CD1c-positive myeloid dendritic cell (primary cell): ENCODE results near the gene SLC25A42.
"Not testable (repeated sequence)": the region's sequence is repeated elsewhere in the genome, so short reads cannot be mapped to it uniquely, and the experiment has no call there.

Source experiments
- DNase-seq: peaks from one replicate; pipeline ENCODE4 v3.0.0-alpha.2; 2016; ENCODE audit errors: extremely low spot score

Gene SLC25A42

GRCh38 chr19:19063183-19064097 is at the start of gene SLC25A42:
Gene SLC25A42, plus strand, starts transcription at chr19:19063994. Its CDS starts 32,131 bp downstream, at chr19:19096125.
- DNase-seq, result peak; percentile 99

- no peak for DNase-seq
Measured at GRCh38 chr19:19021115-19021514, 42.7 kb upstream of the SLC25A42 start.

- no peak for DNase-seq
Measured at GRCh38 chr19:19022380-19022961, 41.3 kb upstream of the SLC25A42 start.

DNA sequence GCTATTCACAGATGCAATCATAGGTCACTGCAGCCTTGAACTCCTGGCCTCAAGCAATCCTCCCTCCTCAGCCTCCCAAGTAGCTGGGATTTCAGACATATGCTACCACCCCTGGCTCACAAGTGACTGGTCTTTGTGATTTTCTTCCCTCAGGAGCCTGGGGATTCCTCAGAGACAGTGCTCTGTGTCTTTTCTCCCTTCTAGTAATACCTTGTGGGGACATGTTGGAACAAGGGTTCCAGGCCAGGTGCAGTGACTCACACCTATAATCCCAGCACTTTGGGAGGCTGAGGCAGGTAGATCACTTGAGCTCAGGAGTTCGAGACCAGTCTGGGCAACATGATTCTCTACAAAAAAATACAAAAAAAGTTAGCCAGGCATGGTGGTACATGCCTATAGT is 40.4 kb upstream of the SLC25A42 start:
- not testable (repeated sequence) for DNase-seq

DNA sequence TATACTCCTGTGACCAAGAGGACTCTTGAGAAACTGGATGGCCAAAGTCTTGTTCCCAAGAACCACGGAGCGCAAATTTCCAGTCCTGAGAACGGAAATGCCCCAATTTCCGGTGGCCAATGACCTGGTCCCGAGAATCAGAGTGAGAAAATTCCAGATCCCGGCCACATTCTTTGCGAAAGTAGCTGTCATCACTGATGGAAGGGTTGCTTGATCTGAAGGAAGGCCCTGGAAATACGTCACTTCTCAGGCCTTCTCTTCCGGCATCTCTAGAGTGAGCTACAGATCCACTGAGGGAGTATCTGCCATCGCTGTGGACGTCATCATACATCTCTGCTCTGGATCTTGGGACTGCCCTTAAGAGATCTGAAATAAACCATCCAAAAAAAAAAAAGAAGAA is 37.9 kb upstream of the SLC25A42 start:
- DNase-seq, result no peak

- peak; percentile 11 for DNase-seq
Measured at GRCh38 chr19:19026299-19026971, 37.4 kb upstream of the SLC25A42 start.

GRCh38 chr19:19027228-19027627 is 36.6 kb upstream of the SLC25A42 start:
- DNase-seq, result no peak

DNA sequence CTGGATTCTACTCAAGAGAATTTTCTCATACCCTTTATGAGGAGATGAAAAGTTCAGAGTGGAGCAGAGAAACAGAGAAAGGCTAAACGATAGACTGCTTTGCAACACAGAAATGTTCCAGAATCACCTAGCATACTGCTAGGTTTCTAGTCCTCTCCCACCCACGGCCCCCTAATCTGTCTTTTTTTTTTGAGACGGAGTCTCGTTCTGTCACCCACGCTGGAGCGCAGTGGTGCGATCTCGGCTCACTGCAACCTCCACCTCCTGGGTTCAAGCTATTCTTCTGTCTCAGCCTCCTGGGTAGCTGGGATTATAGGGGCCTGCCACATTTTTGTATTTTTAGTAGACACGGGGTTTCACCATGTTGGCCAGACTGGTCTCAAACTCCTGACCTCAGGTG is 35.3 kb upstream of the SLC25A42 start:
- no peak for DNase-seq

GRCh38 chr19:19031891-19032290 is 31.9 kb upstream of the SLC25A42 start:
- DNase-seq, result no peak

GRCh38 chr19:19032420-19033175 is 31.2 kb upstream of the SLC25A42 start:
- DNase-seq, result peak; percentile 94

DNA sequence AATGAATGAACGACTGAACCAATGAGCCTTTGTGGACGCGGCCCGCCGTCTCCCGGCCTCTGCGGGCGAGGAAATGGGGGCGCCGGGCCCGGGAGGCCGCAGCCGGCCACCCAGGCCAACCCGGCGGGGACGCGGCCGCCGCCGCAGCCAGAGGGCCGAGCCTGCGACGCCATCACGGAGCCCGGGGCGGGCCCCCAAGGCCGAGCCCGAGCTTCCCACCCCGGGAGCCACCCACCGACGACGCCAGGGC is 30.7 kb upstream of the SLC25A42 start:
- no peak for DNase-seq

GRCh38 chr19:19033426-19034203 is 30.2 kb upstream of the SLC25A42 start, which contains the start of the genes ARMC6 and SUGP2:
Gene ARMC6, plus strand, starts transcription at chr19:19033603. Its CDS starts 607 bp downstream, at chr19:19034210.
Gene SUGP2, minus strand, starts transcription at chr19:19033517. Its CDS starts 2,446 bp downstream, at chr19:19031071.
- peak; percentile 96 for DNase-seq

GRCh38 chr19:19034204-19034624 is 29.6 kb upstream of the SLC25A42 start:
- DNase-seq, result peak; percentile 89

GRCh38 chr19:19039901-19040300 is 23.9 kb upstream of the SLC25A42 start:
- DNase-seq, result no peak

DNA sequence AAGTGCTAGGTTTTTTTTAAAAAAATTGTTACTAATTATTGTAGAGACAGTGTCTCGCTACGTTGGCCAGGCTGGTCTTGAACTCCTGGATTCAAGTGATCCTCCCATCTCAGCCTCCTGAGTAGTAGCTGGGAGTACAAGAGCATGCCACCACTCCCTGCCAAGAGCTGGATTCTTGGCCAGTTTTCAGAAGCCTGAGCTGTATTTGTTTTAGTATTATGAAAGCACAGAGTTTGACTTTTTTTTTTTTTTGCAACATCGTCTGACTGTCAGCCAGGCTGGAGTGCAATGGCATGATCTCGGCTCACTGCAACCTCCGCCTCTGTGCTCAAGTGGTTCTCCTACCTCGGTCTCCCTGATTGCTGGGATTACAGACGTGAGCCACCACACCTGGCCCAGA is 23.4 kb upstream of the SLC25A42 start:
- no peak for DNase-seq

DNA sequence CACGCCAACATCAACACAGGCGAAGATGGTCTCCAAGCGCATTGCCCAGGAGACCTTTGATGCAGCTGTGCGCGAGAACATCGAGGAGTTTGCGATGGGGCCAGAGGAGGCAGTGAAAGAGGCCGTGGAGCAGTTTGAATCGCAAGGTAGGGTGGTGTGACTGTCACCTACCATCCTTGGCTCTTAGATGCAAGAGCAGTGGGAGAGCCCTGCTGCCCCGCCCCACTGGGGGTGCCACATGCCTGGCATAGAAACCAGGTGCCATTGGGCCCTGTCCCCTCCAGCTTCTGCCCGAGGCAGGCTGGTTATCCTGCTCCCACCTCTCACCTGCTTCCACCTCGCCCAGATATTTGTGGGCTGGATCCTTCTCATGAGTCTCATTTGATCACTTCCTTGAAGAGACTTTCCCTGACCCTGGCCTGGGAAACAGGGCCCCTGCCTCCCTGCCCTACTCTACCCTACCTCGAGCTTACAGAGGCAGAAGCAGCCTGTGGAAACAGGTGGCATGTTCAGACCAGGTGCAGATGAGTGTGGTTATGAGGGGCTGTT is 21.0 kb upstream of the SLC25A42 start:
- DNase-seq, result no peak

DNA sequence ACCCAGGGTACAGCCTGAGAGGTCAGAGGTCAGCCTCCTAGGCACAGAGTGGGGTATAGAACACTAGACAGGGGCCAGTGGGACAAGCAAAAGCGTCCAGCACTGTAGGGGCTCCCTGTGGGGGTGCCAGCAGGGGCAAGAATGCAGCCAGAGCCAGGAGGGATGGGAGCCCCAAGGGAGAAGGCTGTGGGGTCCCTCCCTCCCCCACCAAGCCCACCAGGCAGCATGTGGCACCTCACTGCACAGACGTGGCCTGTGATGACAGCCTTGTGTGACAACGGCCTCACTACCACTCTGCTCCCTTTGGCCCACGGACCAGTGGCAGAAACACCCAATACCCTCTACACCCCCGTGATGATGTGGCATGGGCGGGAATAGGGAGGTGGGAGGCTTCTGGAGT is 20.3 kb upstream of the SLC25A42 start:
- no peak for DNase-seq

DNA sequence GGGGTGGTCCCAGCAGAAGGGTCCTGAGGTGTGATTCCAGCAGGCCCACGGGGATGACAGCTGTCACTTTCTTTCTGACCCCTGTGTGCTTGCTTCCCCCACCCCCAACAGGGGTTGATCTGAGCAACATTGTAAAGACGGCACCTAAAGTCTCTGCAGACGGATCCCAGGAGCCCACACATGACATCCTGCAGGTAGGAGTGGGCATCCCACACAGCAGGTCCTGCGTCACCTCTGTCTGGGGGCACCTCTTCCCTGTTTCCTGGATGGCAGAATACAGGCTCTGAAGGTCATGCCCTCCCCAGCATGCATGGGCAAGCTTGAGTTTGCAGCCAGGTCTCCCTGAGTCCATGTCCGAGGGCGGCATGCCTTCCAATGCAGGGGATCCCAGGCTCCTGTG is 19.9 kb upstream of the SLC25A42 start:
- DNase-seq, result no peak

GRCh38 chr19:19049406-19049805 is 14.4 kb upstream of the SLC25A42 start:
- no peak for DNase-seq

DNA sequence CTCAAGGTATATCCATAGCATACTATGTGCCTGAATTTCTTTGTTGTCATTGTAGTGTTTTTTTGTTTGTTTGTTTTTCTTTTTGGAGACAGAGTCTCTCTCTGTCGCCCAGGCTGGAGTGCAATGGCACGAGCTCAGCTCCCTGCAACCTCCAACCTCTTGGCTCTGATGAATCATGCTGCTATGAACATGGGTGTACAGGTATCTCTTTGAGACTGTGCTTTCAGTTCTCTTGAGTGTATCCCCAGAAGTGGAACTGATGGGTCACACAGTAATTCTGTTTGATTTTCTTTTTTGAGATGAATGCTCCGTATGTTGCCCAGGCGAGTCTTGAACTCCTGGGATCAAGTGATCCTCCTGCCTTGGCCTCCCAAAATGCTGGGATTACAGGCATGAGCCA is 13.7 kb upstream of the SLC25A42 start:
- no peak for DNase-seq

GRCh38 chr19:19050731-19051130 is 13.1 kb upstream of the SLC25A42 start:
- no peak for DNase-seq
